BLaER1 treated with 17β-estradiol and CSF1 and Interleukin-3, amounts not matched to agents 10 nM and 100 nM (cell line): ENCODE results near the gene NNAT.
"Not testable (repeated sequence)": the region's sequence is repeated elsewhere in the genome, so short reads cannot be mapped to it uniquely, and the experiment has no call there.

Experiments
- H3K27ac ChIP-seq, 11 experiments: shearing (Covaris generic); formaldehyde crosslinking; 2 replicates each; pipeline ENCODE4 v1.8.1; 2022
- H3K27me3 ChIP-seq, 11 experiments: shearing (Covaris generic); formaldehyde crosslinking; 2 replicates each; pipeline ENCODE4 v1.8.1; 2022
- H3K36me3 ChIP-seq, 11 experiments: shearing (Covaris generic); formaldehyde crosslinking; 2 replicates each; pipeline ENCODE4 v1.8.1; 2022
- H3K4me1 ChIP-seq, 10 experiments: shearing (Covaris generic); formaldehyde crosslinking; 2 replicates each; pipeline ENCODE4 v1.8.1; 2022
- H3K4me2 ChIP-seq, 11 experiments: shearing (Covaris generic); formaldehyde crosslinking; 2 replicates each; pipeline ENCODE4 v1.8.1; 2022
- H3K4me3 ChIP-seq, 10 experiments: shearing (Covaris generic); formaldehyde crosslinking; 2 replicates each; pipeline ENCODE4 v1.8.1; 2022
- H3K9ac ChIP-seq, 11 experiments: shearing (Covaris generic); formaldehyde crosslinking; 2 replicates each; pipeline ENCODE4 v1.8.1; 2022
- H3K9me3 ChIP-seq, 11 experiments: shearing (Covaris generic); formaldehyde crosslinking; replicated peaks in 1 of 11; 2 replicates each; pipeline ENCODE4 v1.8.1; 2022
- H4K20me1 ChIP-seq, 11 experiments: shearing (Covaris generic); formaldehyde crosslinking; 2 replicates each; pipeline ENCODE4 v1.8.1; 2022
- Cebpa-rat ChIP-seq, 11 experiments: shearing (Covaris generic); IDR thresholded peaks; 2 replicates each; pipeline ENCODE4 v1.8.1; 2022

Gene NNAT

GRCh38 chr20:37479925-37480691 is 40.9 kb upstream of the NNAT start:
- peaks cover 3 to 8% (median 5%) of the 10 kb centered on the region in 10 experiments; a peak in 17 of 20 replicates for H3K4me1 ChIP-seq
- peaks cover 13 to 23% (median 16%) of the 10 kb centered on the region in 11 experiments; a peak in 21 of 22 replicates for H3K9me3 ChIP-seq

GRCh38 chr20:37480919-37481318 is 40.1 kb upstream of the NNAT start:
- TF ChIP-seq Cebpa-rat (IDR thresholded peaks at IDR 0.05), result no peak
- Histone ChIP-seq H3K4me1 (peaks cover 0 to 8% (median 0%) of the 10 kb centered on the region in 10 experiments; a peak in 3 of 20 replicates), H3K4me3 (no peak overlapping the region), H4K20me1 (no peaks in the 10 kb centered on the region), H3K9me3 (peaks cover 13 to 23% (median 16%) of the 10 kb centered on the region in 11 experiments; a peak in 21 of 22 replicates), H3K27me3 (no peaks in the 10 kb centered on the region), H3K4me2 (no peak overlapping the region), H3K27ac (no peak overlapping the region), H3K9ac (no peak overlapping the region), H3K36me3 (no peaks in the 10 kb centered on the region)

More at GRCh38 chr20:37479925-37480691, 40.9 kb upstream of the NNAT start:
- Histone ChIP-seq H3K4me2 (no peak overlapping the region), H3K27ac (no peak overlapping the region), H4K20me1 (no peaks in the 10 kb centered on the region), H3K27me3 (no peaks in the 10 kb centered on the region), H3K4me3 (no peak overlapping the region), H3K36me3 (no peaks in the 10 kb centered on the region), H3K9ac (no peak overlapping the region)
- no peak for TF ChIP-seq Cebpa-rat (IDR thresholded peaks at IDR 0.05)

GRCh38 chr20:37481610-37482009 is 39.4 kb upstream of the NNAT start:
- H3K9ac ChIP-seq, result no peak overlapping the region
- H3K4me2 ChIP-seq, result no peak overlapping the region
- H3K27ac ChIP-seq, result no peak overlapping the region
- H3K9me3 ChIP-seq, result peaks cover 13 to 23% (median 16%) of the 10 kb centered on the region in 11 experiments; a peak in 21 of 22 replicates
- no peak for TF ChIP-seq Cebpa-rat (IDR thresholded peaks at IDR 0.05)
- H3K27me3 ChIP-seq, result no peaks in the 10 kb centered on the region
- H3K4me3 ChIP-seq, result no peak overlapping the region
- peaks cover 0 to 8% (median 1%) of the 10 kb centered on the region in 10 experiments; a peak in 14 of 20 replicates for H3K4me1 ChIP-seq
- no peaks in the 10 kb centered on the region for H3K36me3 ChIP-seq
- H4K20me1 ChIP-seq, result no peaks in the 10 kb centered on the region

- Histone ChIP-seq H3K4me2 (peak overlapping the region in 2 of 11 experiments; percentile 9 to 30; a peak in 2 of 22 replicates), H3K9ac (no peak overlapping the region), H3K4me1 (peaks cover 6 to 12% (median 9%) of the 10 kb centered on the region in 10 experiments; a peak in 16 of 20 replicates), H4K20me1 (no peaks in the 10 kb centered on the region), H3K4me3 (no peak overlapping the region), H3K9me3 (peaks cover 13 to 23% (median 16%) of the 10 kb centered on the region in 11 experiments; a peak in 21 of 22 replicates), H3K36me3 (no peaks in the 10 kb centered on the region), H3K27ac (no peak overlapping the region), H3K27me3 (no peaks in the 10 kb centered on the region)
- no peak for TF ChIP-seq Cebpa-rat (IDR thresholded peaks at IDR 0.05)
These were observed 36.7 kb upstream of the NNAT start for GRCh38 chr20:37484331-37484730.

- not testable (repeated sequence) for H3K27me3 ChIP-seq, H3K27ac ChIP-seq, H3K4me2 ChIP-seq, H3K9ac ChIP-seq, H4K20me1 ChIP-seq, H3K4me3 ChIP-seq, H3K36me3 ChIP-seq
- H3K9me3 ChIP-seq, result peaks cover 11 to 19% (median 12%) of the 10 kb centered on the region in 11 experiments; a peak in 21 of 22 replicates
- H3K4me1 ChIP-seq, result peaks cover 6 to 12% (median 9%) of the 10 kb centered on the region in 10 experiments; a peak in 16 of 20 replicates
These were observed 34.8 kb upstream of the NNAT start for GRCh38 chr20:37486209-37486608.

GRCh38 chr20:37490663-37491350 is 30.2 kb upstream of the NNAT start:
- no peak for TF ChIP-seq Cebpa-rat (IDR thresholded peaks at IDR 0.05)
- H3K9ac ChIP-seq, result no peak overlapping the region
- peaks cover 0 to 12% (median 9%) of the 10 kb centered on the region in 10 experiments; a peak in 13 of 20 replicates for H3K4me1 ChIP-seq
- no peaks in the 10 kb centered on the region for H4K20me1 ChIP-seq
- H3K36me3 ChIP-seq, result peaks cover 0 to 41% (median 0%) of the 10 kb centered on the region in 11 experiments; a peak in 5 of 22 replicates
- H3K27ac ChIP-seq, result no peak overlapping the region
- no peak overlapping the region for H3K4me2 ChIP-seq
- H3K4me3 ChIP-seq, result no peak overlapping the region
- 0 out of 22 replicates have a peak, but pooled peaks cover 0 to 4% (median 0%) of the 10 kb centered on the region in 11 experiments for H3K9me3 ChIP-seq
- H3K27me3 ChIP-seq, result no peaks in the 10 kb centered on the region

GRCh38 chr20:37492096-37492625 is 28.9 kb upstream of the NNAT start:
- H3K4me3 ChIP-seq, result no peak overlapping the region
- H4K20me1 ChIP-seq, result no peaks in the 10 kb centered on the region; a peak in 1 of 22 replicates
- no peak for TF ChIP-seq Cebpa-rat (IDR thresholded peaks at IDR 0.05)

GRCh38 chr20:37492945-37493344 is 28.1 kb upstream of the NNAT start:
- Histone ChIP-seq H3K27ac (no peak overlapping the region), H3K4me3 (no peak overlapping the region), H3K27me3 (no peaks in the 10 kb centered on the region), H3K4me1 (peaks cover 0 to 5% (median 0%) of the 10 kb centered on the region in 10 experiments; a peak in 1 of 20 replicates), H3K4me2 (no peak overlapping the region), H3K36me3 (peaks cover 0 to 42% (median 0%) of the 10 kb centered on the region in 11 experiments; a peak in 5 of 22 replicates), H3K9ac (no peak overlapping the region), H4K20me1 (no peaks in the 10 kb centered on the region; a peak in 1 of 22 replicates), H3K9me3 (0 out of 22 replicates have a peak, but pooled peaks cover 0 to 4% (median 0%) of the 10 kb centered on the region in 11 experiments)
- TF ChIP-seq Cebpa-rat (IDR thresholded peaks at IDR 0.05), result no peak

More at GRCh38 chr20:37492096-37492625, 28.9 kb upstream of the NNAT start:
- H3K9ac ChIP-seq, result no peak overlapping the region
- peaks cover 0 to 6% (median 4%) of the 10 kb centered on the region in 10 experiments; a peak in 12 of 20 replicates for H3K4me1 ChIP-seq
- no peak overlapping the region for H3K27ac ChIP-seq
- 0 out of 22 replicates have a peak, but pooled peaks cover 0 to 4% (median 0%) of the 10 kb centered on the region in 11 experiments for H3K9me3 ChIP-seq
- no peaks in the 10 kb centered on the region for H3K27me3 ChIP-seq
- H3K36me3 ChIP-seq, result peaks cover 0 to 42% (median 0%) of the 10 kb centered on the region in 11 experiments; a peak in 5 of 22 replicates
- H3K4me2 ChIP-seq, result no peak overlapping the region
